ENCODE data around the gene CACNG7.
A peak's percentile ranks its signal among the peaks of the same experiment; 100 is the strongest.
"Not testable (repeated sequence)": the region's sequence is repeated elsewhere in the genome, so short reads cannot be mapped to it uniquely, and the experiment has no call there.

CACNG7 gene

DNA sequence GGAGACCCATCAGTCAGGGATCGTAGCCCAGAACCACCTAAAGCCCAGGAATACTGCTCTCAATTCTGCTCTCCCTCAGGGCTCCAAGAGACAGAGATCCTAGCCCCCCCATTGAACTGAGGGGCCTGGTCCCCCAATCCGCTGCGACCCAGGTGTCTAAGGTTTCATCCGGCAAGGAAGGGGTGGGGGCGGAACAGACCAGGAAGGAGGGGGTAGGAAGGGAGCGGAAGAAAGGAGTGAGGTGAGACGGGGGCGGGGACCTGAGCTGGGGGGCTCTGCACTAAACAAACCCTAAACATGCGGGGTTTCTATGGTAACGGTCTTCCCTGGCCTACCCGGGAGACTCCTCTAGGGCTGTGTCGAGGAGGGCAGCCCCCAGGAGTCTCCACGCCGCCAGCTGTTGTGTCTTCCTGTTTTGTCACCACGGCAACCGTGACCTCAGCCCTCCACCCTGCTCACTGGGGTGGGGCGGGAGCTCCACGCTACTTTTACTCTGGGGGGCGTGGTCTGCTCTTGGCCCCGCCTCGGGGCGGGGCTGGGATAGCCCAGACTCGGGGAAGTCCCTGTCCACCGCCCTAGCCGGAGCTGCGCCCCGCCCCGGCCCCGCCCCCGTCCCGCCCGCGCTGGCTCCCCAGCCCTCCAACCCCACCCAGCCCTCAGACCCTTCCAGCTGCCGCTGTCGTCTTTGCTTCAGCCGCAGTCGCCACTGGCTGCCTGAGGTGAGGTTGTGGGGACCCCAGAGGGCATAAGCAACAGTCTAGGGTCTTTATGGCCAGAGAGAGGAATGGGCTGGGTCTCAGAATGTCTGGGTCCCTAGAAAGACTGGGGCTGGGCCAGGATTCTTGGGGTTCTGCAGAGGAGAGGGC is 41.6 kb upstream of the CACNG7 start, which contains the start of gene MYADM:
TSS of gene MYADM (plus strand) at position 659 of the 866 bp plus-strand sequence. CDS start 5,647 bp downstream, outside the sequence.
- peaks cover 43 to 44% of the 10 kb centered on the region in 2 experiments for H3K4me1 ChIP-seq (ENCODE audit: control insufficient read depth in 1 of 2, insufficient read depth in 1 of 2, low read depth in 1 of 2, low read length in 1 of 2)
- TF ChIP-seq, protein P1, sequence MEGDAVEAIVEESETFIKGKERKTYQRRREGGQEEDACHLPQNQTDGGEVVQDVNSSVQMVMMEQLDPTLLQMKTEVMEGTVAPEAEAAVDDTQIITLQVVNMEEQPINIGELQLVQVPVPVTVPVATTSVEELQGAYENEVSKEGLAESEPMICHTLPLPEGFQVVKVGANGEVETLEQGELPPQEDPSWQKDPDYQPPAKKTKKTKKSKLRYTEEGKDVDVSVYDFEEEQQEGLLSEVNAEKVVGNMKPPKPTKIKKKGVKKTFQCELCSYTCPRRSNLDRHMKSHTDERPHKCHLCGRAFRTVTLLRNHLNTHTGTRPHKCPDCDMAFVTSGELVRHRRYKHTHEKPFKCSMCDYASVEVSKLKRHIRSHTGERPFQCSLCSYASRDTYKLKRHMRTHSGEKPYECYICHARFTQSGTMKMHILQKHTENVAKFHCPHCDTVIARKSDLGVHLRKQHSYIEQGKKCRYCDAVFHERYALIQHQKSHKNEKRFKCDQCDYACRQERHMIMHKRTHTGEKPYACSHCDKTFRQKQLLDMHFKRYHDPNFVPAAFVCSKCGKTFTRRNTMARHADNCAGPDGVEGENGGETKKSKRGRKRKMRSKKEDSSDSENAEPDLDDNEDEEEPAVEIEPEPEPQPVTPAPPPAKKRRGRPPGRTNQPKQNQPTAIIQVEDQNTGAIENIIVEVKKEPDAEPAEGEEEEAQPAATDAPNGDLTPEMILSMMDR (IDR thresholded peaks at IDR 0.05): peak; percentile 63

DNA sequence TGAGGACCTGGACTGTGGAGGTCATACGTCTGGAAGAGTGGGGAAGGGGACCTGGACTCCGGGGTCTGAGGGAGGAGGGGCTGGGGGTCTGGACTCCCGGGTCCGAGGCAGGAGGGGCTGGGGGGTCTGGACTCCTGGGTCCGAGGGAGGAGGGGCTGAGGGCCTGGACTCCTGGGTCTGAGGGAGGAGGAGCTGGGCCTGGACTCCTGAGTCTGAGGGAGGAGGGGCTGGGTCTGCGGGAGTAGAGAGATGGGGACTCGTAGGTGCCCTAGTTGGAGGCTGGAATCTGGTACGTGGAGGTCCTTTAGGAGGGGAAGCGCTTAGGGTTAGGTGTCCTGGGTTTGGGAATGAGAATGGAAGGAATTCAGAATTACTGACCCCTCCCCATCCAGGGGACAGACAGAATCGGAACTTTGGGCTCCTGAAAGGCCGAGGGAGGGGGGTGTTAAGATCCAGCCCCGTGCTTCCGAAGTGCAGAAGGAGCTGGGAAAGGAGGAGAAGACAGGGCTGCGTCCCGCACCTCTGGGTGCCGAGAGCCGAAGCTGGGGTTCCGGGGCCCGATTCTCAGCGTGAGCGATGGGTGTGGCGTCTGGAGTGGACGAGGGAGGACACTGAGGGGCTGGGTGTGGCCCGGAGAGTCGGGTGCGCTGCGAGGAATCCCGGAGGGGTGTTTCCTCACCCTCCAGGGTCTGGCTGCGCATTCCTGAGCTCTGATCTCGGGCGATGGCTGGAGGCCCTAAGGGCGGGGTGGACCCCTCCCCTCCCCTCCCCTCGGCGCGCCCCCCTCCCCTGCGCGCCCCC is 40.8 kb upstream of the CACNG7 start:
- TF ChIP-seq, protein P1 (IDR thresholded peaks at IDR 0.05): no peak
- Histone ChIP-seq H3K27ac (peak overlapping the region; percentile 97), H3K27me3 (peaks cover 22% of the 10 kb centered on the region), H3K4me3 (ENCODE audit: low read depth in 1 of 2, low read length in 1 of 2) (peak overlapping the region; percentile 97 to 100), H3K4me1 (ENCODE audit: control insufficient read depth in 1 of 2, insufficient read depth in 1 of 2, low read depth in 1 of 2, low read length in 1 of 2) (peaks cover 52 to 53% of the 10 kb centered on the region in 2 experiments), H3K9me3 (no peaks in the 10 kb centered on the region), H3K36me3 (peaks cover 23% of the 10 kb centered on the region)

More for the DNA sequence above, 41.6 kb upstream of the CACNG7 start, which contains the start of gene MYADM:
- Histone ChIP-seq H3K27me3 (peaks cover 30% of the 10 kb centered on the region), H3K27ac (peak within 1 kb of the TSS; percentile 97), H3K4me3 (ENCODE audit: low read depth in 1 of 2, low read length in 1 of 2) (peak within 1 kb of the TSS; percentile 97 to 100), H3K36me3 (peaks cover 15% of the 10 kb centered on the region), H3K9me3 (no peaks in the 10 kb centered on the region)

DNA sequence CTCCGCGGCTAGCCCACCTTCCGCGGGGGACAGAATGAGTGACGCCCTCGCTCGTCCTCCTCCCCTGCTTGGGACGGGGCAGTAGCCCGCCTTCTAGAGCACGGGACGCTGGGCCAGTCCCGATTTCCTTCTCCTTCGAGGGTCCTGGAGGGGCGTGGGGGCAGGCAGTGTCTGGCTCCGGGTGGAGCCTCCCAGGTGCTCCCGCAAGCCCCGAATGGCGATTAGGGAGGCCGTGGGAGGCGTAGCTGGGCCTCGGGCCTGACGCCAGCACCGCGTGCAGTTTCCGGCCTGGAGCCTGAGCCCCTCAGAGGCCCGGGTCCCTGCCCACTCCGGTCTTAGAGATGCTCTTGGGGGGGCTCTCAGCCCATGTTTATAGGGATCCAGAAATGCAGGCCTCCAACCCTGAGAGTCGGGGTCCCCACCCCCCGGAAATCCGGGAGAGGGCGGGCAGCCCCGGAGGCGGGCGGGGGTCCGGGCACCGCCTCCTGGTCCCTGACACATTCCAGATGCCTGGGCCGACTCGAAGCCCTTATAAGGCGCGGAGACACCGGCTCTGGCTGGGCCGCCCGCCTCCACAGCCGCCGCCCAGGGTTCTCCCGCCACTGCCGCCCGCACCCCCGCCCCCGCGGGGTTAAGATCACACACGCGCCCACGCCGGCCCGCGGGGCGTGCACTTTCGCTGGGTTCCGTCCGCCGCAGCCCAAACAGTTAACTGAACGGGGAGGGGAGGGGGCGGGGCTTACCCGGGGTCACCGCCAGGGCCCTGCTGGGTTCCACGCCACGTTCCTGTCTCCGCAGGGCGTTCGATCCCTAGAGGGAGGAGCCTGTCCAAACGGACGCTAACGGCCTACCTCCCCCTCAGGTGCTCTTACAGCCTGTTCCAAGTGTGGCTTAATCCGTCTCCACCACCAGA is 39.9 kb upstream of the CACNG7 start:
- TF ChIP-seq, protein P1 (IDR thresholded peaks at IDR 0.05): peak; percentile 91
- peaks cover 60 to 61% of the 10 kb centered on the region in 2 experiments for H3K4me1 ChIP-seq (ENCODE audit: control insufficient read depth in 1 of 2, insufficient read depth in 1 of 2, low read depth in 1 of 2, low read length in 1 of 2)
- peaks cover 13% of the 10 kb centered on the region for H3K27me3 ChIP-seq
- peak overlapping the region; percentile 97 for H3K27ac ChIP-seq
- peaks cover 32% of the 10 kb centered on the region for H3K36me3 ChIP-seq
- H3K9me3 ChIP-seq: no peaks in the 10 kb centered on the region
- H3K4me3 ChIP-seq (ENCODE audit: low read depth in 1 of 2, low read length in 1 of 2): peak overlapping the region; percentile 97 to 100

DNA sequence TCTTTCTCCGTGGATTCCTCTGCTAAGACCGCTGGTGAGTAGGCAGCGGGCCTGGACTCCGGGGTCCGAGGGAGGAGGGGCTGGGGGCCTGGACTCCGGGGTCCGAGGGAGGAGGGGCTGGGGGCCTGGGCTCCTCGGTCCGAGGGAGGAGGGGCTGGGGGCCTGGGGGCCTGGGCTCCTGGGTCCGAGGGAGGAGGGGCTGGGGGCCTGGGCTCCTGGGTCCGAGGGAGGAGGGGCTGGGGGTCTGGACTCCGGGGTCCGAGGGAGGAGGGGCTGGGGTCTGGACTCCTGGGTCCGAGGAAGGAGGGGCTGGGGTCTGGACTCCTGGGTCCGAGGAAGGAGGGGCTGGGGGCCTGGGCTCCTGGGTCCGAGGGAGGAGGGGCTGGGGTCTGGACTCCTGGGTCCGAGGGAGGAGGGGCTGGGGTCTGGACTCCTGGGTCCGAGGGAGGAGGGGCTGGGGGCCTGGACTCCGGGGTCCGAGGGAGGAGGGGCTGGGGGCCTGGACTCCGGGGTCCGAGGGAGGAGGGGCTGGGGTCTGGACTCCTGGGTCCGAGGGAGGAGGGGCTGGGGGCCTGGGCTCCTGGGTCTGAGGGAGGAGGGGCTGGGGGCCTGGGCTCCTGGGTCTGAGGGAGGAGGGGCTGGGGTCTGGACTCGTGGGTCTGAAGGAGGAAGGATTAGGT is 39.1 kb upstream of the CACNG7 start:
- peak overlapping the region; percentile 97 to 100 for H3K4me3 ChIP-seq (ENCODE audit: low read depth in 1 of 2, low read length in 1 of 2)
- peak overlapping the region; percentile 97 for H3K27ac ChIP-seq
- H3K4me1 ChIP-seq (ENCODE audit: control insufficient read depth in 1 of 2, insufficient read depth in 1 of 2, low read depth in 1 of 2, low read length in 1 of 2): peaks cover 68% of the 10 kb centered on the region in 2 experiments
- not testable (repeated sequence) for H3K9me3 ChIP-seq, H3K27me3 ChIP-seq
- H3K36me3 ChIP-seq: peaks cover 38% of the 10 kb centered on the region

DNA sequence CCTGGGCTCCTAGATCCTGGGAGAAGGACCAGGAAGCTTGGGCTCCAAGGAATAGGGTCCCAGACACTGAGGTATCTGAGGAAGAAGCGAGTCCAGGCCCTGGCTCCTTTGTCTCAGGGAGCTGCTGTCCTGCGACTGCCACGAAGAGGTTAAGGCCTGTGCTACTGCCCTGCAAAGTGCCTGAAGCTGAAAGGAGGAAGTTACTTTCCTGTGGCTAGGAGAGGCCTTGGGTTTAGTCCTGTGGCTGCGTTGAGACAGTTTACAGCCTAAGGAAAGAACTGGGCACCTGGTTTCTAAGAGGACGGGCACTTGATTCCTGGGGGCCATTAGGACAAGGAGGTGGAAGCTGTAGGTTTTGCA is 38.6 kb upstream of the CACNG7 start:
- H3K9me3 ChIP-seq: no peaks in the 10 kb centered on the region
- peaks cover under 1% of the 10 kb centered on the region for H3K27me3 ChIP-seq
- H3K27ac ChIP-seq: peak overlapping the region; percentile 97
- TF ChIP-seq, protein P1 (IDR thresholded peaks at IDR 0.05): no peak
- peaks cover 40% of the 10 kb centered on the region for H3K36me3 ChIP-seq
- peak overlapping the region; percentile 97 to 100 for H3K4me3 ChIP-seq (ENCODE audit: low read depth in 1 of 2, low read length in 1 of 2)
- H3K4me1 ChIP-seq (ENCODE audit: control insufficient read depth in 1 of 2, insufficient read depth in 1 of 2, low read depth in 1 of 2, low read length in 1 of 2): peaks cover 70% of the 10 kb centered on the region in 2 experiments

Measured in neutrophil (primary cell).